ENCODE measurements around the gene STRN3. TPM values are rescaled to one million over a fixed set of nuclear protein-coding genes. Genes with fewer than 3 reads are reported as not detected.
"Not testable (repeated sequence)": the region's sequence is repeated elsewhere in the genome, so short reads cannot be mapped to it uniquely, and the experiment has no call there.

Gene STRN3
- total RNA-seq, 2 experiments from 2014 or later: 16.0 to 18.1 TPM

DNA sequence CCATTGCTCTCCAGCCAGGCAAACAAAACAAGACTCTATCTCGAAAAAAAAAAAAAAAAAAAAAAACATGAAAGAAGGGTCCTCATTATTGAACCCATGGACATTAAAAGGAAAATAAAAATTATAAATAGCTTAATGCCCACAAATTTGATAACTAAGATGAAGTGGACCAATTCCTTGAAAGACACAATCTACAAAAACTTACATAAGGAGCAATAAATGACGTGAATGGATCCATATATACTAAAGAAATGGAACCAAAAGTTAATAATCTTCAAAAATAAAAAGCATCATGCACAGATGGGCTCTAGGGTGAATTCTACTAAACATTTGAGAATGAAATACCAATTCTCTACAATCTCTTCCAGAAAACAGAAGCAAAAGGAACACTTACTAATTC lies 48.4 kb downstream of the STRN3 start:
- H3K27ac Mint-ChIP-seq: no peak overlapping the region
- peaks cover 11% of the 10 kb centered on the region for H3K36me3 Mint-ChIP-seq
- no peak for DNase-seq
- H3K9me3 Mint-ChIP-seq: peaks cover 2% of the 10 kb centered on the region
- H3K4me3 Mint-ChIP-seq: no peak overlapping the region
- no peaks in the 10 kb centered on the region for H3K27me3 Mint-ChIP-seq
- peaks cover 43% of the 10 kb centered on the region for H3K4me1 Mint-ChIP-seq

DNA sequence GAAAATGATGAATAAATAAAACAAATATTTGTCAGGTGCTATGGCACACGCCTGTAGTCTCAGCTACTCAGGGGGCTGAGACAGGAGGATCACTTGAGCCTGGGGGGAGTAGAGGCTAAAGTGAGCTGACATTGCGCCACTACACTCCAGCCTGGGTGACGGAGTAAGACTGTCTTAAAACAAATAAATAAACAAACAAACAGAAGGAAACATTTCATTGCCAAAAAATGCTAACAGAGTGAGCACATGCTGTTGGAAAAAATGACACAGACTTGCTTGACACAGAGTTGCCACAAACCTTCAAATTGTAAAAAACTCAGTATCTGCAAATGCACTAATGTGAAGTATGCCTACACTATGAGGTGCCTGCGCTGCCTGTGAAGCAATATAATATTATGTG lies 51.6 kb downstream of the STRN3 start:
- Mint-ChIP-seq H3K9me3 (peaks cover 2% of the 10 kb centered on the region), H3K4me3 (no peak overlapping the region), H3K36me3 (peaks cover 13% of the 10 kb centered on the region), H3K4me1 (peaks cover 57% of the 10 kb centered on the region), H3K27ac (no peak overlapping the region), H3K27me3 (no peaks in the 10 kb centered on the region)
- no peak for DNase-seq

DNA sequence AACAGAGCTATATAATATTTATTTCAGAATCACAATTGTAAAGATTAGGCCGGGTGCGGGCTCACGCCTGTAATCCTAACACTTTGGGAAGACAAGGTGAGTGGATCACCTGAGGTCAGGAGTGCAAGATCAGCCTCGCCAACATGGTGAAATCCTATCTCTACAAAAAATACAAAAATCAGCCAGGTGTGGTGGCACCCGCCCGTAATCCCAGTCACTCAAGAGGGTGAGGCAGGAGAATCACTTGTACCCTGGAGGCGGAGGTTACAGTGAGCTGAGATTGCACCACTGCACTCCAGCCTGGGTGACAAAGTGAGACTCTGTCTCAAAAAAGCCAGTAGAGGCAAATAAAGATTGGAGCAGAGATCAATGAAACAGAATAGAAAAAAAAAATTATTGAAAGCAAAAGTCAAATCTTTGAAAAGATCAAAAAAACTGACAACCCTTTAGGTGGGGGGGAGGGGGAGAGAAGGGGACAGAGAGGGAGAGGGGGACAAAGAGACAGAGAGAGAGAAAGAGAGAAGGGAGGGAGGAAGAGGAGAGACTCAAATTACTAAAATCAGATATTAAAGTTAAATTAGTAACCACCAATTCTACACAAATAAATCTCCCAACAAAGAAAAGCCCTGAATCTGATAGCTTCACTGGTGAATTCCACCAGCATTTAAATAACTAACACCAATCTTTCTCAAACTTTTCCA lies 53.1 kb downstream of the STRN3 start:
- no peak for DNase-seq
- Mint-ChIP-seq H3K9me3 (peaks cover 2% of the 10 kb centered on the region), H3K4me1 (peaks cover 57% of the 10 kb centered on the region), H3K27ac (no peak overlapping the region), H3K4me3 (no peak overlapping the region), H3K27me3 (no peaks in the 10 kb centered on the region), H3K36me3 (peaks cover 20% of the 10 kb centered on the region)

DNA sequence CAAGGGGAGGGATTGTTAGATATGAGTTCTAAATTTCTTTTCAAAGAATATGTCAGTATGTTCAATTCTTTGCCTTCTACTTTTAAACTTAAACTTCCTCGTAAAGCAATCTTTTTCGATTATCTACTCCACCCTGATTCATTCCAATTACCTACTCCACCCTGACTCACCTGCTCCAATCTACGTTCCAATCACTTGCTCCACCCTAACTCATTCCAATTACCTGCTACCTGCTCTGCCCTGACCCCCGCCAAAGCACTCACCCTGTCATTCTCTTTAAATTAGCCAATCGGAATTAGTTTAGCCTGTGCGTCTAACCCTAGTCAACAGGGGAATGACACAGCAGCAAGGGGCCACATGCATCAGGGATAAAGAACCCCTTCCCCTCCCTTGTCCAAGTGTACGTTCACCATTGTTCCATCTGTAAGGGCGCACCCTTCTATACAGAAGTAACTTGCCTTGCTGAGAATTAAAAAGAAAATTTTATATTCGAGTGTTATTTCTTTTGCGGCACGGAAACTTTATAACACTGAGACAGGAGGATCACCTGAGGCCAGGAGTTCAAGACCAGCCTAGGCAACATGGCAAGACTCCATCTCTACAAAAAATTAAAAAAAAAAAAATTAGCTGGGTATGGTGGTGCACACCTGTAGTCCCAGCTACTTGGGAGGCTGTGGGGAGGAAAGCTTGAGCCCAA lies 54.0 kb downstream of the STRN3 start:
- Mint-ChIP-seq H3K4me1 (peaks cover 55% of the 10 kb centered on the region), H3K36me3 (peaks cover 23% of the 10 kb centered on the region)
- not testable (repeated sequence) for H3K9me3 Mint-ChIP-seq, H3K27ac Mint-ChIP-seq, H3K4me3 Mint-ChIP-seq, H3K27me3 Mint-ChIP-seq, DNase-seq

DNA sequence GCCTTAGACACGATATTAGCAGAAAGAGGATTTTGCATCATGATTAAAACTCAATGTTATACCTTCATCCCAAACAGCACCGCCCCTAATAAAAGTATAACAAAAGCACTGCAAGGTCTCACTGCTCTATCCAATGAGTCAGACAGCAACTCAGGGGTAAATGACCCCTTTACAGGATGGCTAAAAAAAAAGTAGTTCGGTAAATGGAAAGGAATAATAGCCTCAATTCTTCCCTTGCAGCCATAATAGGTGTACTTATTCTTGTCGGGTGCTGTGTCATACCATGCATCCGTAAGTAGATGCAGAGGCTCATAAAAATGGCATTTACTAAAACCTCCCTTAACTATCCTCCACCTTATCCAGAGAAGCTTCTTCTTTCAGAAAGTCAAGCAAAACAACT lies 54.6 kb downstream of the STRN3 start:
- Mint-ChIP-seq H3K4me1 (peaks cover 55% of the 10 kb centered on the region), H3K27me3 (no peaks in the 10 kb centered on the region), H3K36me3 (peaks cover 28% of the 10 kb centered on the region), H3K4me3 (no peak overlapping the region), H3K27ac (no peak overlapping the region), H3K9me3 (peaks cover 6% of the 10 kb centered on the region)
- no peak for DNase-seq

DNA sequence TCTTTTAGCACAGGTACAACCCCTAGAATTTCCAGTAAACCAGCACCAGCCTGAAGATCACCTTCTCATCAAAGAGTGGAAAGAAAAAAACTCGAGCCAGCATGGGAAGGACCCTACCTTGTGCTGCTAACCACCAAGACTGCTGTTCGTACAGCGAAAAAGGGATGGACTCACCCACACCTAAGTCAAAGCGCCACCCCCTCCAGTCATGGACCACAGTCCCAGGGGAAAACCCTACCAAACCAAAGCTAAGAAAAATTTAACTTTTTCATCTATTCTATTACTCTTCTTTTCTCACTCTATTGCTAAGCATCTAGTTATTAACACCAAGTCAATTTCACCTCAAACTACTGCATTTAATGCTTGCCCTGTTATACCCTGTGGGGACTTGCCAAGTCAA lies 56.4 kb downstream of the STRN3 start:
- Mint-ChIP-seq H3K9me3 (peaks cover 19% of the 10 kb centered on the region), H3K4me1 (peaks cover 49% of the 10 kb centered on the region), H3K27ac (peak overlapping the region; percentile 88), H3K4me3 (peak overlapping the region; percentile 48), H3K36me3 (peaks cover 35% of the 10 kb centered on the region)
- peak; percentile 62 for DNase-seq
- not testable (repeated sequence) for H3K27me3 Mint-ChIP-seq

DNA sequence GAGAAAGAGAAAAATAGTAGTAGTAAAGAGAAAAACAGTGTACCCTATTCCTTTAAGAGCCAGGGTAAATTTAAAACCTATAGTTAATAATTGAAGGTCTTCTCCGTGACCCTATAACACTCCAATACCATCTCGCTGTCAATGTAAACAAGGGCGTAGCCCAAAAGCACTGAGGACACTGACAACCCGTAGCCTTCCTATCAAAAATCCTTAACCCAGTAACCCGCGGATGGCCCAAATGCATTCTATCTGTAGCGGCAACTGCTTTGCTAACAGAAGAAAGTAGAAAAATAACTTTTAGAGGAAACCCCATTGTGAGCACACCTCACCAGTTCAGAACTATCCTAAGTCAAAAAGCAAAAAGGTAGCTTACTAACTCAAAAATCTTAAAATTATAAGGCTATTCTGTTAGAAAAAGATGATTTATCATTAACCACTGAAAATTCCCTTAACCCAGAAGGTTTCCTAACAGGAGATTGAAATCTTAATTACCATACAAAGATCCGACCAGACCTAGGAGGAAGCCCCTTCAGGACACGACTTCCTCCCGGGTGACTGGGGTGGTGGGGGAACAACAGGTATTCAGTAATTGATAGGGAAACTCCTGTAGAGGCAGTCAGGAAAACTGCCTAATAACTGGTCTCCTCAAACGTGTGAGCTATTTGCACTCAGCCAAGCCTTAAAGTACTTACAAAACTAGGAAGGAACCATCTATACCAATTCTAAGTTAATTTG lies 58.6 kb downstream of the STRN3 start:
- Mint-ChIP-seq H3K9me3 (peaks cover 21% of the 10 kb centered on the region), H3K4me1 (peaks cover 33% of the 10 kb centered on the region), H3K36me3 (peaks cover 52% of the 10 kb centered on the region)
- H3K4me3 Mint-ChIP-seq, H3K27ac Mint-ChIP-seq, H3K27me3 Mint-ChIP-seq, DNase-seq: not testable (repeated sequence)

DNA sequence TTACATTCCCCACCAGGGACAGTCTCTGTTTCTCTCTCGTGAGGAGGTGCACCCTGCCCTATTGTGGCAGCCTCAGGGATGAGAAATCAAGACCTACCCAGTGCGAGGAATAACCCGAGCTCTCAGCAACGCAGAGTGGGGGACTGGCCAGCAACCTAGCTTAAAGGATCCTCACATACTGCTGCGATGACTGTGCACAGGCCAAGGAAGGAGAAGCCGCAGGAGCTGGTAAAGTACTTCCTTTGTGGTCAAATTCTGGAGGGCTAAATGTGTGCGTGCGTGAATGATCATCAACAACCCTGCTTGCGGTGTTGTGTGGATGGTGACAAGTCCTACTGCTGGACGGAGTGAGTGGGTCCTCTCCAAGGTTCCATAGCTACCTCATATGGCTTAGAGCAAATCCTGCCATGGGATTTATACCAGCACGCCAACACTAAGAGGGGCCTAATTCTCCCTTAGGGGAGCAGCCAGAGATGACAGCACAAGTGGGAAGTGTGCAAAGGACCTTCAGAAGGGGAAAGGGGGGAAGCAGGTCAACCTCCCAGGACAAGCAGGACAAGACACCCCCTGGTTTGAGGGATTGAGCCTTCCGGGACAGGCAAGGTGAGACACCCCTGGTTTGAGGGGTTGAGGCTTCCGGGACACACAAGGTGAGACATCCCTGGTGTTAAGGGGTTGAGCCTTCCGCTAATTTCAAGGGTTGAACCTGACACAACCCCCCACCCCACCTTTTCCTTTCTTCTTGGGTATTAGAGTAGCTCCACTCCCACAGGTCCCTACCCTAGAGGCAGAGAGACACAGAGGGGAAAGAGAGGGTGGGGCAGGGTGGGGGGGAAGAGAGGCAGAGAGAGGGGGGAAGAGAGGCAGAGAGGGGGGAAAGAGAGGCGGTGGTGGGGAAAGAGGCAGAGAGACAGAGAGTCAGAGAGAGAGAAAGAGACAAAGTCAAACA lies 59.5 kb downstream of the STRN3 start:
- peaks cover 53% of the 10 kb centered on the region for H3K36me3 Mint-ChIP-seq
- no peaks in the 10 kb centered on the region for H3K27me3 Mint-ChIP-seq
- H3K27ac Mint-ChIP-seq: no peak overlapping the region
- no peak overlapping the region for H3K4me3 Mint-ChIP-seq
- no peak for DNase-seq
- H3K4me1 Mint-ChIP-seq: peaks cover 30% of the 10 kb centered on the region
- H3K9me3 Mint-ChIP-seq: peaks cover 21% of the 10 kb centered on the region

DNA sequence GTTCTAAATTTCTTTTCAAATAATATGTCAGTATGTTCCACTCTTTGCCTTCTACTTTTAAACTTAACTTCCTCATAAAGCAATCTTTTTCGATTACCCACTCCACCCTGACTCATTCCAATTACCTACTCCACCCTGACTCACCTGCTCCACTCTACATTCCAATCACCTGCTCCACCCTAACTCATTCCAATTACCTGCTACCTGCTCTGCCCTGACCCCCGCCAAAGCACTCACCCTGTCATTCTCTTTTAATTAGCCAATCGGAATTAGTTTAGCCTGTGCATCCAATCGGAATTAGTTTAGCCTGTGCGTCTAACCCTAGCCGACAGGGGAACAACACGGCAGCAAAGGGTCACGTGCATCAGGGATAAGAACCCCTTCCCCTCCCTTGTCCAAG lies 60.3 kb downstream of the STRN3 start:
- H3K36me3 Mint-ChIP-seq: peaks cover 55% of the 10 kb centered on the region
- peaks cover 21% of the 10 kb centered on the region for H3K9me3 Mint-ChIP-seq
- H3K27ac Mint-ChIP-seq: peak overlapping the region; percentile 9

DNA sequence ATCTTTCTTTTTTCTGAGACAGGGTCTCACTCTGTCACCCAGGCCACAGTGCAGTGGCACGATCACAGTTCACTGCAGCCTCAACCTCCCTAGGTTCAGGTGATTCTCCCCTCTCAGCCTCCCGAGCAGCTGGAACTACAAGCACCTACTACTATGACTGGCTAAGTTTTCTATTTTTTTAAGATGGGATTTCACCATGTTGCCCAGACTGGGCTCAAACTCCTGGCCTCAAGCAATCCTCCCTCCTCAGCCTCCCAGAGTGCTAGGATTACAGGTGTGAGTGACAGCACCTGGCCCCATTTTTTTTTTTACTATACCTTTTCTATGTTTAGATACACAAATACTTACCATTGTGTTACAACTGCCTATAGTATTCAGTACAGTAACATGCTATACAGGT lies 63.6 kb downstream of the STRN3 start:
- not testable (repeated sequence) for H3K27me3 Mint-ChIP-seq, DNase-seq, H3K27ac Mint-ChIP-seq, H3K4me3 Mint-ChIP-seq
- Mint-ChIP-seq H3K9me3 (peaks cover 24% of the 10 kb centered on the region), H3K36me3 (peaks cover 54% of the 10 kb centered on the region), H3K4me1 (peaks cover 30% of the 10 kb centered on the region)

More for the DNA sequence above, 60.3 kb downstream of the STRN3 start:
- peaks cover 24% of the 10 kb centered on the region for H3K4me1 Mint-ChIP-seq
- H3K4me3 Mint-ChIP-seq, H3K27me3 Mint-ChIP-seq, DNase-seq: not testable (repeated sequence)

DNA sequence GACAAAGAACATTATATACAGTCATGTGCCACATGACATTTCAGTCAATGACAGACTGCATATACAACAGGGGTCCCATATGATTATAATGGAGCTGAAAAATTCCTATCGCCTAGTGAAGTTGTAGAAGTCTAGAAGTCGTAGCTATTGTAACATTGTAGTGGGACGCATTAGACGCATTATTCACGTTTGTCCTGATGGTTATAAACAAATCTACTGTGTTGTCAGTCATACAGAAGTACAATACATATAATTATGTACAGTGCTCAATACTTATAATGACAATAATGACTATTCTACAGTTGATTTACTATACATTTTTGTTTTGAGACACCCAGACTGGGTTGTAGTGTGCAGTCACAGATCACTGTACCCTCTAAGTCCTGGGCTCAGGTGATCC lies 64.8 kb downstream of the STRN3 start:
- H3K4me3 Mint-ChIP-seq: no peak overlapping the region
- peaks cover 43% of the 10 kb centered on the region for H3K36me3 Mint-ChIP-seq
- H3K27me3 Mint-ChIP-seq: no peaks in the 10 kb centered on the region
- H3K9me3 Mint-ChIP-seq: peaks cover 18% of the 10 kb centered on the region
- peak overlapping the region; percentile 12 for H3K27ac Mint-ChIP-seq
- no peak for DNase-seq
- peaks cover 34% of the 10 kb centered on the region for H3K4me1 Mint-ChIP-seq

DNA sequence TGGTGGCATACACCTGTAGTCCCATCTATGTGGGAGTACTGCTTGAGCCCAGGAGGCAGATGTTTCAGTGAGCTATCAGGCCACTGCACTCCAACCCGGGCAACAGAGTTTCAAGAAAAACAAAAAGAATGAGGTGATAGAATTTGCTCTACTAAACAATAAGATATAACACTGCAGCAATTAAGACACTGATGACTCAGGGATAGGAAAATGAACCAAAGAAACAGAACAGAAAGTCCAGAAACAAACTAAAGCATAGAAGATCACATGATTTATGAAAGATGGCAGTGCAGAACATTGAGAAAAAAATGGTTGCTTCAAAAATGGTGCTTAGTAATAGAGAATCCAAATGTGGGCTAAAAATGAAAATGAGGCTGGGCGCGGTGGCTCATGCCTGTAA lies 66.0 kb downstream of the STRN3 start:
- H3K9me3 Mint-ChIP-seq: peaks cover 9% of the 10 kb centered on the region
- H3K27ac Mint-ChIP-seq: peak overlapping the region; percentile 7
- DNase-seq: no peak

DNA sequence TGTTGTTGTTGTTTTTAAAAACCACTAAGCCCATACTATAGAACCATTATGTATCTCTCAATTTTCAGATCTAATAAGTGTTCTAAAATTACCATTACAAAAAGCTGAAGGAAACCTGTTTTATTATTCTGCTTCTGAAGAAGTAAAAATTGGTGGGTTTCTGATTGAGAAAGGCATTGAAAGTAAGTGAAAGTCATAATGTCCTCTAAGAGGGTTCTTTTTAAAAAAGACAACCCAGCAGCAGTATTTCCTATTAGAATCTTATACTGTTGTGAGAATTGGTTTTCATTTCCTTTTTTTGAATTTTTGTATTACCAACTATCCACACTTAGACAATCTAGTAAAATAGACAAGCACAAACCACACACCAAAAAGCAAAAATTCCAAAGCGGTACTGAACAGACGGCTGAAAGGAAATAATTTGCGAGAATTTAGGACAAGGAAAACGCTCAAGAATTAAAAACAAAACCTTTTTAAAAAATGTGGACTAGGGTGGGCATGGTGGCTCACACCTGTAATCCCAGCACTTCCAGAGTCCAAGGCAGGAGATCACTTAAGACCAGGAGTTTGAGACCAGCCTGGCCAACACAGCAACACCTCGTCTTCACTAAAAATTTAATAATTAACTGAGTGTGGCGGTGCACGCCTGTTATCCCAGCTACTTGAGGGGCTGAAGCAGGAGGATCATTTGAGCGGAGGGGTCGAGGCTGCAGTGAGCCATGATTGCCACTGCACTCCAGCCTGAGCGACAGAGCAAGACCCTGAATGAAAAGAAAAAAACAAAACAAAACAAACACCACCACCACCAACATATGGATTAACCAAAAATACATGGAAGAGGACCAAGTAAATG lies 67.4 kb downstream of the STRN3 start:
- Mint-ChIP-seq H3K36me3 (peaks cover 17% of the 10 kb centered on the region), H3K27ac (peak overlapping the region; percentile 45), H3K9me3 (peaks cover 5% of the 10 kb centered on the region), H3K27me3 (no peaks in the 10 kb centered on the region), H3K4me1 (peaks cover 31% of the 10 kb centered on the region), H3K4me3 (no peak overlapping the region)
- DNase-seq: no peak

More for the DNA sequence above, 66.0 kb downstream of the STRN3 start:
- no peaks in the 10 kb centered on the region for H3K27me3 Mint-ChIP-seq
- no peak overlapping the region for H3K4me3 Mint-ChIP-seq
- H3K4me1 Mint-ChIP-seq: peaks cover 34% of the 10 kb centered on the region
- peaks cover 31% of the 10 kb centered on the region for H3K36me3 Mint-ChIP-seq
